Measurements from ENCODE around the gene MRPS5.

Gene MRPS5

DNA sequence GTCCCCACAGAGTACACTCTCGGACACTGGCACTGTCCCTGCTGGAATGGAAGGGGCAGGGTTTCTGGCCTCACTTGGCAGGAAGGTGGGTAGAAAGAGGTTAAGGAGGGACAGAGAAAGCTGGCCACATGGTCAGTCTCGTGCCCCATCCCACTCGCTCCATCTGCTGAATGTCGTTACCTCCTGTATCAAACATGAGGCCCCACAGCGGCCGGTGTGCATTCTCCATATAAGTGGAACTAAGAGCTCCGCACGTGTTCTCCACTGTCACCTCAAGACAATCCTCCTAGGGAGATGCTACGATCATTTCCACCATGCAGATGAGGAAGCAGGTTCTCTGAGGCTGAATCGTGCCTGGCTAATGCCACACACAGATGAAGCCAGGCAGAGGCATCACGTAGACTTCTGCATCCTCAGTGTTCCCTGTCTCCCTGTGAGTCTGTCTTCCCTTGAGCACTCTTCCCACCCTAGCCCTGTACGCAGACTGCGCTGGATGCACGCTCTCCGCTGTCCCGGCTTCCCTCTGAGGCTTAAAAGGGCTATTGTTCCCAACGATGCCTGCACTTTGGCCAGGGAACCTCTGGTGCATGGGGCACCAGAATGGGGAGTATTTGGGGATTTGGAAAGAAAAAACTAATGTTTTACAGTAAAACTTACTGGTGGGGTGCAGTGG is 61.0 kb downstream of the MRPS5 start:
- DNase-seq (ENCODE audit: low spot score), result no peak

DNA sequence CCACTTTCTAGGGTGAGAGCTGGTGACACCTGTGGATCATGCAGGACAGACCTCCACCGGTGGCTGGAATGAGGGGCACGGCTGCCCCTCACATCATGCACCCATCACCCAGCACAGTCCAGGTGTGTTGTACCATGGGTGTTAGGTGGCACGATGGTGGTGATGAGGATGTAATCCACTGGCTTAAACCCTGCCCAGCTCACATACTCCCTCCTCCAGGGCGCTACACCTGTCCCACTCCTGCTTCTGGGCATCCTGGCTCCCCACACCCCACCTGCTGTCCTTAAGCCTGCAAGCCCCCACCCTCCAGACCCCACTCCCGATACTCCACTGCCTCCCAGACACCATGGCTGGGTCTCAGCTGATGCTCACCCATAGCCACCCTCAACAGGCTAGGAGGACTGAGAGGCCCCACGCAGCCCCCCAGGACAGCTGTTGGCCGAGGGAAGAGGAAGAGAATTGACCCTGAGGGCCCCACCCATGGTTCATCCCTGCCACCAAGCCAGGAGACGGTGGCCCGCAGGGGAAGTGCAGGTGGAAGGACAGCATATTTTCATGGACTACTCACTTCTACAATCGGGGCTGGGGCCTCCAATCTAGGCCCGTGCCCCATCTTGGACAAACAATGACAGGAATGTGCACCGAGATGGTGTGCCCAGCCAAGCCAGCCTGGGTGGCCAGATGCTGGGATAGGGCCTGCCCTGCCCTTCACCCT is 61.8 kb downstream of the MRPS5 start:
- no peak for DNase-seq (ENCODE audit: low spot score)

- no peak for DNase-seq (ENCODE audit: low spot score)
Observed at GRCh38 chr2:95058989-95059641, 62.5 kb downstream of the MRPS5 start.

GRCh38 chr2:95058466-95058988 is 63.1 kb downstream of the MRPS5 start:
- DNase-seq (ENCODE audit: low spot score), result no peak

DNA sequence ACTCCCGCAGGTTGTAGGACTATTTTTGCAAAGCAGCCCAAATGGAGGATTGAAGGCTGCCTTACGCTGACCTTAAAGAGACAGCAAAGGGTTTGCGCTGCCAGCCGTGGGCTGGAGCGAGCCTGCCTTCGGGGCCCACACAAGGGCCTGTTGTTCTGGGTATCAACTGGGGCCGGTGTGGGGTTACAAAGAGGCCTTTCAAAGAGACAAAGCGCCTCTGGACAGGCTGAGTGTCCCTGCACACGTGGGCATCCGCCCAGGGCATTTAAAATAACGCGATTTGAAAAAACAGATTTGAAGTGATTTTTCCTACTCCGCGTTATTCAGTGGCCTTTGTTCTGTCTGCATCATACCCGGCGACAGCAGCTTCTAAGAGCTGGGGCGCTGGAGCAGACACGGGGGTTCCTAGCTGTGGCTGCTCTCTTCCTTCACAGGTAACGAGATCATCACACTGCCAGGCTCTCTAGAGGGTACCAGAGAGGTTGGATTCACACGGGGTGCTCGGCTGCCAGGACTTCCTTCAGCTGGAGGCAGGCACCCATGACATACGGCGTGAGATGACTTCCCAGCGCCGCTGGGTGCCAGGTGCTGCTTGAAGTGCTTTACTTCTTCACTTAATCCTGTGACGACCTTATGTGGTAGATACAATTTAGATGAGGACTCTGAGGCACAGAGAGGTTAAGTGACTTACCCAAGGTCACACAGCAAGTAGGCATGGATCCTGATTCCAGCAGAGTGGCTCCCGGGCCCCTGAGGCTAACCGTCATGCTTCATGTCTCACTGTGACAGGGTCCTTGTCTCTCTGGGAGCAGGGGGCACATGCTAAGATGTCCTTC is 63.9 kb downstream of the MRPS5 start:
- no peak for DNase-seq (ENCODE audit: low spot score)

GRCh38 chr2:95056461-95057459 is 64.8 kb downstream of the MRPS5 start:
- DNase-seq (ENCODE audit: low spot score), result no peak

DNA sequence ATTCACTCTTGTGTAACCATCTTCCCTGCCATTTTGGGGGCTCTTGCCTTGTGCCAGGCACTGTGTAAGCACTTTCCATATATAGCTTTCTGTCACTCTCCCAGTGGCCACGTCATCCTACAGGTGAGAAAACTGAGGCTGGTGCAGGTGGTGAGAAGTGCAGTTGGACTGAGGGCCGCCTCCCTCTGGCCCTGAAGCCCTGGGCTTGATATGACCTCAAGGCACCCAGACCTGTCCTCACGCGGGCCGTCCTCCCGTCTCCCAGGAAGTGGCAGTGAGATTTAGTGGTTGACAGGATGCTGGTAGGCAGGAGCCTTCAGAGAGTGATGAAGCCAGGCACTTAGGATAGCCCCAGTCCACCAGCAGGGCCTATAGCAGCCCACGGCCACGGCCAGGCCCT is 65.6 kb downstream of the MRPS5 start:
- DNase-seq (ENCODE audit: low spot score), result no peak

DNA sequence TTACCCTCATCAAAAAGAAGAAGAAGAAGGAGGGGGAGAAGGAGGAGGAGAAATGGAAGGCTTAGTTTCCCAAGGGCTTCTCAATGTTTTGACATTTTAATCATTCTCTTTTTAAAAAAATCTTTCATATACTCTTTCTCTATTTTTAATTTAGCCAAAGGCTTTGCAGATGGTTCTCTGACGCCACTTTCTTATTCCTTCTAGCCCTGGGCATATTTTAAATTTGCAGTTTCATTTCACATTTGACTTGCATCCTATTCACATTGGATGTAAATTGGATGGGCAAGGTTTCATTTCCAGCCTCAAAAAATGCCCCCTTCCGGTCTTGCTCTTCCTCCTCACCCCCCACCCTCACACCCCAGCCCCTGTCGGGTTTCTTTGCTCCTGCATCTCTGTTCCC is 66.3 kb downstream of the MRPS5 start:
- no peak for DNase-seq (ENCODE audit: low spot score)

DNA sequence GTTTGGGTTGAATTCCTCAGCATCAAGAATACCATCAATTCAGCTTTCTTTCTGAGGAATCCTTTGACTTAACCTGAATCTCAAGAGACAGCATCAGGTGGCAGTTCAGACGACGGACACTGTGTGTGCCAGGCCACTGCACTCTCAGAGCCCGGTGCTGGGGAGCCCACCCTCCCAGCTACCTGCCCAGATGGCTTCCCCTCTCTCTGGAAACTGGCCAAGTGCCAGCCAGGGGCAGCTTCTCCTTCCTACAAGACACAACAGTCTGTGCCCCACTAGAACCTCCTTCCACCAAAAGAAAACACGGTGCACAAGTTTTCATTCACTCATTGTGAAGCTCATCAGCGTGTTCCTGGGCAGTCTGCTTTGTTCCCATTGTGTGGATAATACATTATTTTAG is 67.6 kb downstream of the MRPS5 start:
- DNase-seq (ENCODE audit: low spot score), result no peak

DNA sequence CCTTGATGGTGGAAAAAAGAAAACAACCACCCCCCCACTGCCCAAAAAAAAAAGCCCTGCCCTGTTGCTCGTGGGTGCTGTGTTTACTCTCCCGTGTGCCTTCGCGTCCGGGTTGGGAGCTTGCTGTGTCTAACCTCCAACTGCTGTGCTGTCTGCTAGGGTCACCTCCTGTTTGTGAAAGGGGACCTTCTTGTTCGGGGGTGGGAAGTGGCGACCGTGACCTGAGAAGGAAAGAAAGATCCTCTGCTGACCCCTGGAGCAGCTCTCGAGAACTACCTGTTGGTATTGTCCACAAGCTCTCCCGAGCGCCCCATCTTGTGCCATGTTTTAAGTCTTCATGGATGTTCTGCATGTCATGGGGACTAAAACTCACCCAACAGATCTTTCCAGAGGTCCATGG is 68.1 kb downstream of the MRPS5 start:
- DNase-seq (ENCODE audit: low spot score), result no peak

DNA sequence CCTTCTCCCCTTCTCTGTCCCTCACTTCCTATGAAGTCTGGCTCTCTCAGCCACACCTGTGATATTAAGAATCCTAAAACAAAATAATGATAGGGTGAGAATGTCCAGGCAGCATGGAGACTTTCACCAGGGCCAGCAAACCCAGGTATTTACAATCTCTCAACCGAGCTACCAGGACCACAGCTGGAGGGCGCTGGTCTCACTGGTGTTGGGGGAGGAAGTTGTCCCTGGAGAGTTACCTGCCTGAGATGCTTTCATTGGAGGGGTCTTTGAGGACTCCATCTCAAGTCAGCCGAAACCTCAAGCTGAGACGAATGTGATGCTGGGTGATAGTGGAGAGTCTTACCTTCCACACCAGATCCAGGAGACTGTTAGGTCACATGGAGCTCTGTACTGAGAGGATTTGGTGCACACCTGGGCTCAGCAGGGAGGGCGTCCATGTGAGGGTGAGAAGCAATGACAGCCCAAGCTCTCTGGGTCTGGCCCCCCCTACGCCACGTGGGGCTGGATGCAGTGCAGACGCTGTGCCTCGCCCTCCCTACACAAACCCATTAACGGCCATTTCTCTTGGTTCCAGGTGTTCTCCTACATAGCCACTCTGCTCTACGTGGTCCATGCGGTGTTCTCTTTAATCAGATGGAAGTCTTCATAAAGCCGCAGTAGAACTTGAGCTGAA is 68.7 kb downstream of the MRPS5 start:
- DNase-seq (ENCODE audit: low spot score), result no peak

DNA sequence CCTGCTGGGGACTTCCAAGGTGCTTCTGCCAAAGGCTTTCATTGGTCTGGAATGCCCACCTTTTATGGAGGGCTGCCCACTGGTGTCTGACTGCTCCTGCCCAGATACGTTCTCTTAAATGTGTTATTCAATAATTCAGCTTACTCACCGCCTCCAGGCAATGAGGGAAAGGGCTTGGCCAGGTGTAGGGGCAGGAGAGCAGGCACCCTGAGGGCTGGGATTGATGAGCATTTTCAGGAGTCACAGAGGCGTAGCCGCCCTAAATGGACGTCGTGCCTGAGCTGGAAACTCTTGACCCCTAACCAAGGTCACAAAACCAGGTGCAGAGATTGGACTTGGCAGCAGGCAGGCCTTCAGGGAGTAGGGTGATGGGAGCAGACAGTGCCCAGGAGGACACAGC is 69.3 kb downstream of the MRPS5 start:
- DNase-seq (ENCODE audit: low spot score), result no peak

- DNase-seq (ENCODE audit: low spot score), result no peak
Observed at GRCh38 chr2:95051626-95052025, 70.0 kb downstream of the MRPS5 start.

DNA sequence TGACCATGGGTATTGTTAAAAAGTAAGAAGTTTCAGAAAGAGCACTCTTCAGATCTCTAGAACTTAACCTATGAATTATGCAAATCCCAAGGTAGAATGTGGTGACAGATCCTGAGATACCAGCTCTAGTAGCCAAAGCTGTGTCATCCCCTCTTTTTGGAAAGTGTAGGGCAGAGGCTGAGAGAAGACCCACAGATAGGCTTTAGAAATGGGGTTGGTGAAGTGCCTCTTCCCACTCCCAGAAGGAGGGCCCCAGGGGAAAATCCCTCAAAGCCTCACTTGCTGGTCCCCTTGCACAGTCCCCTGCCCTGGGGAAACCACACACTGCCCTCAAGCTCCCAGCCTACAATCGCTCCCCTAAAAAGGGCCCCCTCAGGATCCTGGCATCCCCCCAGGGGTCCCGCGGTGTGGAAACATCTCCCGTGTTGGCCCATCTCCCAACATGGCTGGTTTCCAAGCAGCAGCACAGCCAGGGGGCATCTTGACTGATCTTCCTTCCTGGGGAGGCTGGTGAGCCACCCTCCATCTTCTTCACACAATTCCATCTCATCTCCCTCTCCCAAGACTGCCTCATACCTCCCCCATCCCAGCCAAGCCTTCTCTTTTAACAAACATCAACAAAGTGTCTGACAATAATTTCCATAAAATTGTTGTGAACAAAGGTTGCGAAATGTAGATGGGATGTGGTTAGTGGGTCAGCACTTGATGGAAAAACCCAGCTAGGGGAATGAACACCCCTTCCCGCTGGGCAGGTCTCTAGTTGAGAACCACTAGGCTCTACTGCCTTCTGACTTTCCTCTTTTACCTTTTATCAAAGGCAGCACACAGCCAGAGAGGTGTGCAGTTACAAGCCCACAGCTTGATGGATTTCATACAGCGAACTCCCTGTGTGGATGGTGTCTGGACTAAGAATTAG is 71.0 kb downstream of the MRPS5 start:
- no peak for DNase-seq (ENCODE audit: low spot score)

- DNase-seq (ENCODE audit: low spot score), result no peak
Observed at GRCh38 chr2:95049961-95050360, 71.6 kb downstream of the MRPS5 start.

DNA sequence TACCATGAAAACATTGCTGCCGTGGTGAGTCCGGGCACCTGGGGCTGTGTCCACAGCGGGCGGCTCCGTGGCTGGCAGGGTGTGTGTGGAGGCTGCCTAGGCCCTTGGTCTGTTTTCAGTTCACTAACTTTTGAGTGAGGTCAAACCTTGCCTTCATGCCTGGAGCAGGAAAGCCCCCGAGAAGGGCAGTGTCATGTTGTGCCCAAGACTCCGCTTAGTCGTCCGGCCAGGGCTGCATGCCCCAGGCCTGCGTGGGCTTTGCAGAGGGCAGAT is 72.0 kb downstream of the MRPS5 start:
- DNase-seq (ENCODE audit: low spot score), result no peak

DNA sequence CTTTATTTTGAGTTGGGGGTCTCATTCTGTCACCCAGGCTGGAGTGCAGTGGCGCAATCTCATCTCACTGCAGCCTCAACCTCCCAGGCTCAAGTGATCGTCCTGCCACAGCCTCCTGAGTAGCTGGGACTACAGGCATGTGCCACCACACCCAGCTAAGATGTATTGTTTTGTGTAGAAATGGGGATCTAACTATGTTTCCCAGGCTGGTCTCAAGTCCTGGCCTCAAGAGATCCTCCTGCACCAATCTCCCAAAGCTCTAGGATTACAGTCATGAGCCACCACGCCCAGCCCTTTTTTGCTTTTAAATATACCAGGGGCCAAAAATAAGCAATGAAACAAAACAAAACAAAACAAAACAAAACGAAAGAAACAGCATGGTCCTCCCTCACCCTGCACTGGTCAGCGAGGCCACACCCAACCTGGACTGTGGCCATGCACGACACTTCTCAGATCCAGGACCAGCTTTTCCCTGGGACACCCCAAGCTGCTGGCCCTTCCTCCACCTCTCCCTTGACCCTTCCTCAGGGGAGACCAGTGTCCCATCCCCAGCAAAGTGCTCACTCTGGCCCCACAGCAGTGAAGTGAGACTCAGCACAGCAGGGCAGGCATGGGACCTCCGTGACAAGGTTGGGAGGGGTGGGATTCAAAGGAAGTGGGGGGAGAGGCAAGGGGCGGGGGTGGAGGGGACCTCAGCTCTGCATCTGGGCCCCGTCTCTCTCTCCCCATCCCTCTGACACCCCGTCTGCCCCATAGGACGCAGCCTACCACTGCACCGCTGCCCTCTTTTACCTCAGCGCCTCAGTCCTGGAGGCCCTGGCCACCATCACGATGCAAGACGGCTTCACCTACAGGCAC is 72.6 kb downstream of the MRPS5 start:
- no peak for DNase-seq (ENCODE audit: low spot score)

- DNase-seq (ENCODE audit: low spot score), result no peak
Observed at GRCh38 chr2:95047629-95048510, 73.7 kb downstream of the MRPS5 start.

All from CD4-positive, alpha-beta T cell treated with Interleukin-6 at 100 ng/mL for 8 hours (primary cell).